Right renal cortex interstitium (tissue), 3 donors: ENCODE results near the gene FASLG. TPM values are rescaled to one million over a fixed set of nuclear protein-coding genes. Genes with fewer than 3 reads are reported as not detected.
"Not testable (repeated sequence)": the region's sequence is repeated elsewhere in the genome, so short reads cannot be mapped to it uniquely, and the experiment has no call there.

ENCODE experiments used
- DNase-seq, 3 donors: peaks; one replicate each; pipeline ENCODE4 v3.0.0-alpha.2; 2013; ENCODE audit warnings: low read depth in 3 of 3, low spot score in 2 of 3
- polyA plus RNA-seq, 3 donors: library from polyadenylated mRNA; unstranded; fragments of 120-200 nt; gene quantifications; one replicate each; pipeline ENCODE4 v1.2.1, GENCODE V29; 2013; ENCODE audit not compliant: insufficient read length in 3 of 3

The FASLG gene
- under 1 TPM in 2 of 3 donors, not detected in 1; 0.07 to 0.18 TPM for polyA plus RNA-seq

- no peak for DNase-seq
These were observed at the start of gene FASLG for GRCh38 chr1:172658871-172659453. TSS of gene FASLG (plus strand) at chr1:172659103. CDS start at chr1:172659202, 99 bp downstream.

GRCh38 chr1:172609528-172609927 is 49.4 kb upstream of the FASLG start:
- DNase-seq, result no peak

GRCh38 chr1:172612478-172612877 is 46.4 kb upstream of the FASLG start:
- no peak for DNase-seq

- no peak for DNase-seq
These were observed 45.6 kb upstream of the FASLG start for GRCh38 chr1:172613294-172613693.

- DNase-seq, result no peak
These were observed 42.7 kb upstream of the FASLG start for GRCh38 chr1:172616195-172616594.

- DNase-seq, result no peak
These were observed 42.3 kb upstream of the FASLG start for GRCh38 chr1:172616636-172617035.

- not testable (repeated sequence) for DNase-seq
These were observed 38.3 kb upstream of the FASLG start for GRCh38 chr1:172620603-172621002.

- DNase-seq, result no peak
These were observed 36.4 kb upstream of the FASLG start for GRCh38 chr1:172622541-172622940.

GRCh38 chr1:172623748-172624147 is 35.2 kb upstream of the FASLG start:
- no peak for DNase-seq

- no peak for DNase-seq
These were observed 32.1 kb upstream of the FASLG start for GRCh38 chr1:172626845-172627244.

- DNase-seq, result no peak
These were observed 31.2 kb upstream of the FASLG start for GRCh38 chr1:172627702-172628101.

GRCh38 chr1:172628401-172628800 is 30.5 kb upstream of the FASLG start:
- no peak for DNase-seq

GRCh38 chr1:172629170-172629569 is 29.7 kb upstream of the FASLG start:
- DNase-seq, result no peak

- DNase-seq, result no peak
These were observed 29.3 kb upstream of the FASLG start for GRCh38 chr1:172629638-172630037.

GRCh38 chr1:172630056-172630818 is 28.7 kb upstream of the FASLG start:
- DNase-seq, result no peak

GRCh38 chr1:172630868-172631267 is 28.0 kb upstream of the FASLG start:
- DNase-seq, result no peak

- DNase-seq, result no peak
These were observed 21.4 kb upstream of the FASLG start for GRCh38 chr1:172637522-172637921.

- no peak for DNase-seq
These were observed 20.7 kb upstream of the FASLG start for GRCh38 chr1:172638249-172638648.

GRCh38 chr1:172638885-172639831 is 19.7 kb upstream of the FASLG start:
- DNase-seq, result no peak

- no peak for DNase-seq
These were observed 18.8 kb upstream of the FASLG start for GRCh38 chr1:172640111-172640510.

- DNase-seq, result no peak
These were observed 17.4 kb upstream of the FASLG start for GRCh38 chr1:172641492-172641891.
